CD4-positive, alpha-beta T cell treated with Interleukin-1 beta for 1 hour (primary cell): ENCODE measurements around the gene NKX1-1.
"Not testable (repeated sequence)": the region's sequence is repeated elsewhere in the genome, so short reads cannot be mapped to it uniquely, and the experiment has no call there.

Experiments
- DNase-seq, 2 donors: peaks; one replicate each; pipeline ENCODE4 v3.0.0-alpha.2; 2020 to 2022

Gene NKX1-1

DNA sequence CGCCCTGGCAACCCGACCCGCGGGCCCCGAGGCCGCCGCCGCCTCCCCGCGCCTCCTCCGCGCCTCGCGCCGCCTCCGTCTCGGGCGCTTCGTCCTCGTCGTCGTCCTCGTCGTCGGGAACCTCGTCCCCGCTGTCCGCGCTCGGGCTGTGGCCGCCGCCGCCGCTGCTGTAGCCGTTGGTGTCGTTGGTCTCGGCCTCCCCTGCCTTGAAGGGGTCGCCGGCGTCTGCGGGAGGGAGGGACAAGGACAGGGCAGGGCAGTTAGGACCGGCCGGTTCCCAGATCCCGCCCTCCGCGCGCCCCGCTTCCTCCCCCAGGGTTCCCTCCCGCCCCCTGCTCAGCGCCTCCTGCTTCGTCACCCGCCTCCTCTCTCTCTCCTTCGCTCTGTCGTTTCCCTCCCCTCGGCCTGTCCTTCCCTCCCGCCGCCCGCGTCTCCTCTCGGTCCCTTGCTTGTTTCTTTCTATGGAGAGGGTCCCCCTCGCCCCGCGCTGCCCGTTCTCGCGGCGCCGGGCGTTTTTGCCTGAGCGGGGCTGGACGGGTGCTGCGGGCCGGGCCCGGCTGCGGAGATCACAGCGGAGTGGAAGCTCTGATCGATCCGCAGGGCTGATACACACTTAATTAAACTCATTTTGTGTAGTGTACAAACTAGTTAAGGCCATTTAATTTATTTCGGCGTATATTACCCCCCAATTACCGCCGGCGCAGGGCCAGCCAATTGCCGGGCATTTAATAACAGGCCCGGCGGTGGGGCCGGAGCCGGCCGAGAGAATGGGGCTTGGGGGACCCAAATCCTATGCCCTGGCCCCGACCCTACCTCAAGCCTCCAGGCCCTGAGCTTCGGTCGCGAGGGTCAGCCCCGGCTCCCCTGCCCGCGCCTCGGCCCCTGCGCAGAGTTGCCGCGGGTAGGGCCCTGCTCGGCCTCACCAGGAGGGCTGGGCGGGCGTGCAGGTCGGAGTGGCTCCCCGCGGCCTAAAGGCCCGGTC is 2.4 kb downstream of the NKX1-1 start:
- DNase-seq, result no peak

DNA sequence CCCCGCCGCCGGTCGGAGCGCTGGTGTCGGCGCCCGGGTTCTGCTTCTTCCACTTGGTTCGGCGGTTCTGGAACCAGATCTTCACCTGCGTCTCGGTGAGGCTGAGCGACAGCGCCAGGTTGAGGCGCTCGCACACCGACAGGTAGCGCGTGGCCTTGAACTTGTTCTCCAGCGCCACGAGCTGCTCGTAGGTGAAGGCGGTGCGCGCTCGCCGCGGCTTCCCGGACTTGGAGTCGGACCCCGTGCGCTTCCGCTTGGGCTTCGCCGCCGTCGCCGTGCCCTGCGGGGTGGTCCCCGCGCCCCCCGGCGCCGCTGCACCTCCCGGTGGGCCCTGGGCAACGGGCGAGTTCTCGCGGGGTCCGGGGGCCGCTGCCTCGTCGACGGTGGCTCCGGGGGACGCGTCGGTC is 3.1 kb downstream of the NKX1-1 start:
- DNase-seq, result no peak

DNA sequence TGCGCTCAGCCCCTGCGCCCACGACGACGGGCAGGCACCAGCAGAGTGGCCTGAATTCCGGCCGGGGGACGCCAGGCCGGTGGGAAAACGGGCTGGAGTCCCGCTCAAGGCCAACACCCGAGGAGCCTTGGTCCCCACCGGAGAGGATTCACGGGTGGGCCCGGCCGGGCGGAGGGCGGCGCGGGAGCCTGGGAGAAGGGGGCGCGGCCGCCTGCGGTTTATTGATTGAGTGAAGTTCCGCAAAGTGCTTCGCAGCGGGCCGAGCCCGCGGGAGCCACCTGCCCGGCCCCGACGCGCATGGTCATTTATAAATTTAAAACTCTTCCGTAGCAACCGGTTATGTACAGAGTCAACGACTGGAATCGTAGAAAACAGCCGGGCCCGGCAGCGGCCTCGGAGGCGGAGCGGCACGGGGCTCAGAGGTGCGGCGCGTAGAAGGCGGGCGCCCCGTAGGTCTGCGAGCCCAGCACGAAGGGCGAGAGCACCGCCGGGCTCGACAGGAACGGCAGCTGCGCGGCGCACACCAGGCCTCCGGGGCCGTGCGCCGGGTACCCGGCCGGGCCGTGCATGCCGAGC is 3.6 kb downstream of the NKX1-1 start:
- no peak for DNase-seq

DNA sequence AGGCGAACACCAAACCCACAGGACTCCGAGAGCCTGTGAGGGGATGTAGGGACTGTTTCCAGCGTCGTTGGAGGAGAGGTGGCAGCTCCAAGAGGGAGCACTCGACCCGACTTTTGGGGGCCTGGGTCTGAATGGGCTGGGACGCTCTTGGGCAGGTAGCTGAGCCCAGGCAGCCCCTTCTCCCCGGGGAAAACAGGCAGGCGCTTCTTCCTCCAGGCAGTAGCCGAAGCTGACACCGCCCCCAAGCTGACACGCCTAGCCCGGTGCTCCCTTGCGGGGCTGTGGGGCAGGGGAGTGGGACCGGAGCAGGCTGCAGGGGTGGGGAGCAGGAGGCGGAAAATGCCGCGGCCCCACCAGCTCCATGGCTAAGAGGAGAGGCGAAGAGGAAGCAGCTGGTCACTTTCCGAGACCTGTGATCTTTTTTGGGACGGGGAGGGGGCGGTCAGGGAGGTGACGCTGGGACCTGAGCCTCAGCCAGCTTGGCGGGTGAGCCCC is 4.2 kb downstream of the NKX1-1 start:
- no peak for DNase-seq

DNA sequence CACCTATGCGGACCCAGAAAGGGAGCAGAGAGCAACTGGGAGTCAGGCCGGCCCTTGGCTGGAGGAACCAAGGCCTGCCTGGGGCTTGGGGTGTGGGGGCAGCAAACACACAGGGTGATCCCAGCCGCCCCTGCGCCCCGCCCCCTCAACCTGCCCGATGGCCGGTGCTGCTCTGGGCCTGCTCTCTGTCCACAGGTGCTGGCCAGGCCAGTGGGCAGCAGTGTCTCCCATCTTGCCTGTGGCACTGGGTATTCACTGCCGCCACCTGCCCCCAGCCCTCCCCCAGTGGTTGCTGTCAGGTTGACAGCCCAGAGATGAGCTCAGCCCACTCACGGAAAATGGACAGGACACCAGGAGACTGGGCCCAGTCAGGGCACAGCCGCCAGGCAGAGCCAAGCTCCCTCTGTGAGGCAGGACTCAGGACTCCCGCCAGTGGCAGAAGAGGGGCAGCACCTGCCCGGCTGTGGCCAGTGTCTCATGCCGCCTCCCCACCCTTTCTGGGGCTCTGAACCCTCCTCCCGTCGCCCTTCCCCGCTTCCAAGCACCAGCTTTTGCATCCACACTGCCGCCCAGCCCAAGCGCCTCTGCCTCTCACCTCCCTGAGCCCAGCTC is 4.7 kb downstream of the NKX1-1 start:
- DNase-seq, result no peak

DNA sequence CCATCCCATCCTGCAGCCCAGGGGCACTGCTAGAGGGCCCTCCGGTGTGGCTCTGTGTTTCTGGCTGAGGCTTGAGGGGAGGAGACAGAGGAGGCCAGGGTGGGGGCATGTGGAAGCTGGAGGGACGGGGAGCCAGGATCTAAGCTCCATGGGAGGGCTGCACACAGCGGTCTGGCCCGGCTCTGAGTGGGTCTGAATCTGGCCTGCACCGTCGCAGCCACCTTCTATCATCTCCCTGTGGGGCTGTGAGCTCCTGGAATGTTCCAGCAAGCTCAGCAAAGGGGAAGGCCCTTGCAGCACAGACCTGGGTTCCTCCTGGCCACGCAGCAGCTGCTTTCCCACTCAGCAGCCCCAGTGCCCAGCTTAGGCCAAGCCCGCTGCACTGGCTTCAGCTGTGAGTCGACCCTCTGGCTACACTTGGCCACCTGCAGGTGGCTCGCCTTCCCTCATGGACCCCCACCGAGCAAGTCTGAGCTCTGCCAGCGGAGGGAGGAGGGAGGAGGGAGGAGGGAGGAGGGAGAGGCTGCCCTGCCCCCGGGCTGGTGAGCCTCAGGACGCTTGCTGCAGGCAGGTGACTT is 5.3 kb downstream of the NKX1-1 start:
- no peak for DNase-seq

DNA sequence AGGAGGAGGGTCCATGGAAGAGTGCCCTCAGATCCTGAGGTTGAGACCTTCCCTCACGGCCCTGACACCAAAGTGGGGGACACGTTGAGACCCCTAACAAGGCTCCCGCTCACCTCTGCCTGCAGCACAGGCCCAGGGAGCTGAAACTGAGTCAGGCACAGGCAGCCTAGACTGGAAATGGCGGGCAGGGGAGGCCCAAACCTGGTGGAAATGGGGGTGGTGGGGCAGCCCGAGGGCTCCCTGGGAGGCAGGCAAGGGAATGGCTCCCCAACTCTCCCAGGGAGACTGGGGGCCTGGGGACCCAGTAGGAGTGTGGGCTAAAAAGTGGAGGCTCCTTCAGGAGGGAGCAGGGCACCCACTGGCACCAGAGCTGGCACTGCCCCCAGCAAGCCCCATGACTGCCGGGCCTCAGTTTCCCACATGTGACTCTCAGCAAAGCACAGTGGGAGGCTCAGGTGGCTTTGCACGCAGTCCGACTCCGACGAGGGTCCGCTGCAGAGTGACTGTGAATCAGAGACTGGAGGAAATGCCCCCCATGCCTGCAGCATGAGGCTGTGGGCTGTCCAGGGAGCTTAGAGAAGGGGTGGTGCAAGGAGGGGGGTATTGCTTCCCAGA is 5.9 kb downstream of the NKX1-1 start:
- DNase-seq, result no peak

DNA sequence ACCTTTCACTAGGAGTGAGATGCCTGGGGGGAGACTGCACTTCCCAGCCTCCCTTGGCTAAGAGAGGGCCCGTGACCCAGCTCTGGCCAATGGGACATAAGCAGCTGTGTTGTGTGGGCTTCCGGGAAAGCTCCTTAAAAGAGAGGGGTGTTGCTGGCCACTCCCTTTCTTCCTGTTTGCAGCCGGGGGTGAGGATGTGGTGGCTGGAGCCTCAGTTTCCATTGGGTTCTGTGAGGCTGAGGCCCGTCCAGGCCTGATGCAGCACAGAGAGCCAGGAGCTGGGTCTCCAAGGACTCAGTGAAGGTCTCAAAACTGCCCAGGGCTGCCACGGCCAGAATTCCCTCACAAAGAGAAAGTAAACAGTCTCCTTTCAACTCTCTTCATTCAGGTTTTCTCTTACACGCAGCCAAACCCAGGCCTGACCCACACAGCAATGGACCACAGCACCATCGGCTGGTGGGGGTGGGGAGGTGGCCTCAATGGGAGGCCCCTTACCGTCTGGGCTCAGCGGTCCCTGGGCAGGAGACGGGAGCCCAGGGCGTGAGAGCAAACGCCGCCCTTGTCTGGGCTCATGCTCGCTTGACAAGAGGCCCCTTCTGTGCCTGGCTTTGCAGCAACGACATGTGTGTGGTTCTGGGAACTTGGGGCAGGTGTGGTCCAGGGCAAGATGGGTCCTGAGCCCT is 6.6 kb downstream of the NKX1-1 start:
- DNase-seq, result no peak

DNA sequence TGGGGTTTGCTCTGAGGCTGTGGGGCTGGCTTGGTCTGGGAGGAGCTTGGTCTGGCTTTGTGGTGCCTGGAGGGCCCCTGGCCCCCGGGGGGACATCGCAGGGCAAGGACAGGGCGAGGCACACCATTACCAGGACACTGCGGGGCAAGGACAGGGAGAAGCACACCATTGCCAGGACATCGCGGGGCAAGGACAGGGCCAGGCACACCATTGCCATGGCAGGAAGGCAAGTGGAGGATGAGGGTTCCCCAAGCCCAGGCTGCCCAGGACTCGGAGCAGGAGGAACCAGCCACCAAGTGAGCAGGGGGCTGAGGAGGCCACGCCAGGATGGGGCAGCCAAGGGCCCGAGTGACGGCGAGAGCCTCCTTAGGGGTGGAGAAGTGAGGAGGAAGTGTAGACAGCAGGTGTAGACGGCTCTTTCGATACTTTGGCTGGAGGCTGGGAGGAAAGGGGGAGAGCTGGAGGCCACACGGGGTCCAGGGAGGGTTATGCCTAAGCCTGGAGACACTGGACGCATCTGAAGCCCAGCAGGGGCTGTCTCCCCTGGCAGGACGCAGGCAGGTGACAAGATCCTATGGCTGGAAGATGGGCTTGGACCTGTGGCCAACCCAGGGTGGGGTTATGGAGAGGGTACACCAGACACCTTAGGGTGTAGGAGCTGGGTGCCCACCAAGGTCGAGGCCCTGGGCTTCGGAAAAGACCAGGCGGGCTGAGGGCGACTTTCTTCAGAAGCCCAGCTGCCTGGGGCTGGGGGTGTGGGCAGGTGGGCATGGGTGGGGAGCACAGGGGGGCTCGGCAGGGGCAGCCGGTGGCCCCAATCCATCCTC is 7.3 kb downstream of the NKX1-1 start:
- no peak for DNase-seq

DNA sequence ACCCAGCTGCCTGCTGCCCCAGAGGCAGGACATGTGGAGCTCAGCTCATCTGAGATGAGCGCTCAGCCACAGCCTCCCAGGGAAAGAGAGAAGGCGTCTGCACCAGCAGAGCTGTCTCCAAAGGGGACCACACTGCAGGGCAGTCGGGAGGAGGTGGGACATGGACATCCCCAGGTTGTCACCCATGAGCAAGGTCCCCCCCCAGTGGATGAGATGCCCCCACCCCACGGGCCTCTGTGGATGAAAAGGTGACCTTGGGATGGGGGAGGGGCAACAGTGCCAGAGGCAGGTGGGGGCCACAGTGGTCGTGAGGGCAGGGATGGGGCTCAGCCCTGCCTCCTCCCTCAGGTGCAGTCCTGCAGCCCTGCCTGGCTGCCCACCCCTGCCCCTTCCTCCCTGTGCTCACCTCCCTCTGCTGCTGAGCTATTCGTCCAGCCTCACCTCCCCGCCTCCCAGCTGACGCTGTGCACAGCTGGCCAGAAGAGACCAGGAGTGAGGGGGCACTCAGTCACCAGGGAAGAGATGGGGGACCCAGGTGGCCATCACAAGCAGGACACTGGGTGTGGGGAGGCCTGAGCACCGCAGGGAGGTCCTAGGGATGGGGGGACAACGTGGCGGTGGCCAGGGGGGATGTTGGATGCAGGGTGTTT is 9.3 kb downstream of the NKX1-1 start:
- no peak for DNase-seq

DNA sequence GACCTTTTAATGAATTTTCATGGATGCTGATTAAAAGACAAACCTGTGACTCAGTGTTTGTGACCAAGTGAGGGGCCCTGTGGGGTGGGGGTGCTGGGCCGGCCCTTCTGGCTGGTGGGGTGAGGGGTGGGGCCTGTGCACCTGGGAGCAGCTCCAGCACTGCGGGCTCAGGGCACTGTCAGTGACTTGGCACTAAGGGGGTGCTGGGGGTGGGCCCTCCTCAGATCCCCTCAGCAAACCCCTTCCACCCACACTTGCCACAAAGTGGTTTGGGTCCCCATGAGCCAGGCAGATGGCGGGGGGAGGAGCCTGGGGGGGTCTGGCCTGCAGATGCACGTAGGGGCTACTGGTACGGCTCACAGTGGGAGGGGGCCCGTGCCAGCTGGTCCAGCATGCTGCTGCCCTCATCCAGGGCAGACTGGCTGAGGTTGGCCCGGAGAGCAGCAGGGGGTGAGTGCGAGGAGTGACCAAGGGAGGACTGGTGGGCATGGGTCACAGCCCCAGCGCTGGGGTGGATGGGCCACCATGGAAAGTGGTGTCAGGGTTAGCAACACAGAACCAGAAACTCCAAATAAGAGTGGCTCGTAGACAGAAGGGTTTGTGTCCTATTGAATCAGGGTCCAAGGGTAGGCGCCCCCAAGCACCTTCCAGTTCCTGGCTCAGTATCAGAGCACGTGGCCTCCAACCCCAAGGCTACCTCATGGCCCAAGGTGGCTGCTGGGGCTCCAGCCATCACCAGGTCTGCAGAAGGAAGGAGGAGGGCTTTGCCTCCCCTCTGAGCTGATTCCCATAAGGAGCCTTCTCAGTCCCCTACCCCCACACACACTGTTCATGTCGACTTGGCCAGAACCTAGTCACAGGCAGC is 10.1 kb downstream of the NKX1-1 start:
- DNase-seq, result no peak

DNA sequence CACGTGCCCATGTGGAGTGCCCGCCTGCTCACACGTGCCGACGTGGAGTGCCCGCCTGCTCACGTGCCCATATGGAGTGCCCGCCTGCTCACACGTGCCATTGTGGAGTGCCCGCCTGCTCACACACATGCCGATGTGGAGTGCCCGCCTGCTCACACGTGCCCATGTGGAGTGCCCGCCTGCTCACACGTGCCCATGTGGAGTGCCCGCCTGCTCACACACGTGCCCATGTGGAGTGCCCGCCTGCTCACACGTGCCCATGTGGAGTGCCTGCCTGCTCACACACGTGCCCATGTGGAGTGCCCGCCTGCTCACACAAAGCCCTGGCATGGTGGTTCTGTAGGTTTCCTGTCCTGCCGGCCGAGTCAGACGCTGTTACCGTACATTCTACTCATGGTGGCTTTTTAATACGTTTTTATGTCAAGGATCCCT is 10.8 kb downstream of the NKX1-1 start:
- DNase-seq, result not testable (repeated sequence)

DNA sequence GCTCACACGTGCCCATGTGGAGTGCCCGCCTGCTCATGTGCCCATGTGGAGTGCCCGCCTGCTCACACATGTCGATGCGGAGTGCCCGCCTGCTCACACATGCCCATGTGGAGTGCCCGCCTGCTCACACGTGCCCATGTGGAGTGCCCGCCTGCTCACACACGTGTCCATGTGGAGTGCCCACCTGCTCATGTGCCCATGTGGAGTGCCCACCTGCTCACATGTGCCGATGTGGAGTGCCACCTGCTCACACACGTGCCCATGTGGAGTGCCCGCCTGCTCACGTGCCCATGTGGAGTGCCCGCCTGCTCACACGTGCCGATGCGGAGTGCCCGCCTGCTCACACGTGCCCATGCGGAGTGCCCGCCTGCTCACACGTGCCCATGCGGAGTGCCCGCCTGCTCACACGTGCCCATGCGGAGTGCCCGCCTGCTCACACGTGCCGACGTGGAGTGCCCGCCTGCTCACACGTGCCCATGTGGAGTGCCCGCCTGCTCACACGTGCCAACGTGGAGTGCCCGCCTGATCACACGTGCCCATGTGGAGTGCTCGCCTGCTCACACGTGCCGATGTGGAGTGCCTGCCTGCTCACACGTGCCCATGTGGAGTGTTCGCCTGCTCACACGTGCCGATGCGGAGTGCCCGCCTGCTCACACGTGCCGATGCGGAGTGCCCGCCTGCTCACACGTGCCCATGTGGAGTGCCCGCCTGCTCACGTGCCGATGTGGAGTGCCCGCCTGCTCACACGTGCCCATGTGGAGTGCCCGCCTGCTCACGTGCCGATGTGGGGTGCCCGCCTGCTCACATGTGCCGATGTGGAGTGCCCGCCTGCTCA is 11.5 kb downstream of the NKX1-1 start:
- not testable (repeated sequence) for DNase-seq

DNA sequence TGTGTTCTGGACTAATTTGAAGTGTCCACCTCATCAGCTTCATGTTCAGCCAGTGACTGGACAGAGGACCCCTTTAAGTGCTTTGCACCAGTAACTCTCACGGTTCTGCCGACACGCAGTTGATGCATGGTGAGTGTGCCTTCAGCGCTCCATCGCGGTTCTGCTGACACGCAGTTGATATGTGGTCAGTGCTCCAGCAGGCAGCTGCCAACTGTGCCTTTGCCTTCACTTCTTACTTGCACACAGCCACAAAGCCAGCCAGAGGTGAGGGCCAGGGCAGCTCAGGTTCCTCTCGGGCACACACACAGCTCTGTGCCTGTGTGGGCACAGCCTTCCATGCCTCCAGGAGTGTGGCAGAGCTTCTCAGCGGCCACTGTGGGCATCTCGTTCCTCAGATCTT is 12.4 kb downstream of the NKX1-1 start:
- DNase-seq, result no peak

DNA sequence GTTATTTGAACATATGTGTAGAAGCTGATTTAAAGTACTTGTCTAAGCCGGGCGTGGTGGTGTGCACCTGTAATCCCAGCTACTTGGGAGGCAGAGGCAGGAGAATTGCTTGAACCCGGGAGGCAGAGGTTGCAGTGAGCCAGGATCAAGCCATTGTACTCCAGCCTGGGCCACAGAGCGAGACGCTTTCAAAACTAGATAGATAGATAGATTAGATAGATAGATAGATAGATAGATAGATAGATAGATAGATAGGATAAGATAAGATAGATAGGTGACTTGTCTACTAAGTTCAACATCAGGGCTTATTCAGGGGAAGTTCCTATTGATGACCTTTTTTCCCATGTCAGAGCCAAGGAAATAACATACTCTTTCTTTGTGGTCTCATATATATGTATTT is 12.9 kb downstream of the NKX1-1 start:
- DNase-seq, result not testable (repeated sequence)

DNA sequence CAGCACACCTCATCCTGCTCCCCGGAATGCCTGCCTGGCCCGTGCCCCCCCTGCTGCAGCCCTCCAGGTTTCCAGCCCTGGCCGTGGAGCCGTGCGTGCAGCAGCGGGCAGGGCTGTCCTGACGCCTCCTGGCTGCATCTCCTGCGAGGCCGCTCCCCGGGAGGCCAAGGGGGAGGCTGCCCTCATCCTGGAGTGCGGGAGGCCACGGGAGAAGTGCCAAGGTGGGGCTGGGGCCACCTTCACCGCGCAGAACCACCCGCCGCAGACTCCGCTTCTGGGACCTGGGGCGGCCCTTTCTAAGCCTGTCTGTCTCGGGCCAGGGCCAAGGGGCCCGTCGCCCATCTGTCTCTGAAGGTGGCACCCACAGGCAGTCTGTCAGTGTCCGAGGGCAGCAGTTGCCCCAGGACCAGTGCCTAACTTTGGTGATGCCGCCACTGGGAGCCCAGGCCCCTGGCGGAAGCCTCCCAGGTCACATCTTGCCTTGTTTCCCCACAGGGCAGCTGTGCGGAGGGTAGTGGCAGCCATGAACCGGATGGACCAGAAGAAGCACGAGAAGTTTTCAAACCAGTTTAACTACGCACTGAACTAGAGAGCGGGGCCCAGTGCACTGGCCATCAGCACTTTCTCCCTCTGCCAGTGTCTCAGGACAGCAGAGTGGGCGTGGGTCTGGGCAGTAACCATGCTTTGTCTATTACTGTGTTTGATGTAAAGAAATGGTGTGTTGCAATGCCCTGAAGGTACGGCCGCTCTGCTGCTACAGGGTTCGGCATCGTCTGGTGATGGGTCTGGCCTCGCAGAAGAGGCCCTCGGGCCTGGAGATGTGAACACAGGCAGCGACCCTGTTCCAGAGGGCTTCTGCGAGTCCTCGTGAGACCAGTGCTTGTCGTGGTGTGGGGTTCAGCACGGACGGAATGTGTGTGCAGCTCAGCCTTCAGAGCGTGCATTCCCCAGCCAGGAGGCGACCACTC is 20.6 kb downstream of the NKX1-1 start:
- no peak for DNase-seq

DNA sequence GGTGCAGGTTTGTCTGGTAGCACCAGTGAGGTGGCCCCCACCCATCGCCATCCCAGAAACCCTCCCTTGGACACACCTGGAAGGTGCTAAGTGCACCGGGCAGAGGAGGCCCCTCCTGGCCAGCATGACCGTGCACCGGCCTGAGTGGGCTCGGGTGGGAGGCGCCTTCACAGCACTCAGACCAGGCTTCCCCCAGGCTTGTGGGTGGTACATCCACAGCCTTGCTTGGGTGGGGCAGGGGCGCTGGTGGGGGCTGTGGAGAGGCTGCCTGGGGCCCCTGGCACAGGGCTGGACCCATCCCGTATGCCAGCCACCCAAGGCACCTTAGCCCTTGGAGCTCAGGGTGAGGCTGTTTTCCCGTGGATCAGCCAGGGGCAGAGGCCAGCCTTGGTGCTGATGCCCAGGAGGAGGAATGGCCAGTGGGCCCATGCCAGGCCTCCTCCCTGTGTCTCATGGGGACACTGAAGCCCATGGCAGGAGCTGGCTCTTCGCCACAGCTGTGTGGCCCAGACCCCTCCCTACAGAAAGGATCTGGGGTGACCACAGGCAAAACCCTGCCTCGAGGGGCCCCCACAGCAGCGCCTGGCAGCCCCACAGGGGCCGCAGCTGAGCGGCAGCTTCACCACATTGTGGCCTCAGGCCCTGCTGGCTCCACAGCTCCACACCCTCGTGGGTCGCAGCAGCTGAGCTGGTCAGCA is 21.4 kb downstream of the NKX1-1 start:
- no peak for DNase-seq
